ENCODE measurements around the gene CHST13.
A peak's percentile ranks its signal among the peaks of the same experiment; 100 is the strongest.
"Not testable (repeated sequence)": the region's sequence is repeated elsewhere in the genome, so short reads cannot be mapped to it uniquely, and the experiment has no call there.

Gene CHST13

DNA sequence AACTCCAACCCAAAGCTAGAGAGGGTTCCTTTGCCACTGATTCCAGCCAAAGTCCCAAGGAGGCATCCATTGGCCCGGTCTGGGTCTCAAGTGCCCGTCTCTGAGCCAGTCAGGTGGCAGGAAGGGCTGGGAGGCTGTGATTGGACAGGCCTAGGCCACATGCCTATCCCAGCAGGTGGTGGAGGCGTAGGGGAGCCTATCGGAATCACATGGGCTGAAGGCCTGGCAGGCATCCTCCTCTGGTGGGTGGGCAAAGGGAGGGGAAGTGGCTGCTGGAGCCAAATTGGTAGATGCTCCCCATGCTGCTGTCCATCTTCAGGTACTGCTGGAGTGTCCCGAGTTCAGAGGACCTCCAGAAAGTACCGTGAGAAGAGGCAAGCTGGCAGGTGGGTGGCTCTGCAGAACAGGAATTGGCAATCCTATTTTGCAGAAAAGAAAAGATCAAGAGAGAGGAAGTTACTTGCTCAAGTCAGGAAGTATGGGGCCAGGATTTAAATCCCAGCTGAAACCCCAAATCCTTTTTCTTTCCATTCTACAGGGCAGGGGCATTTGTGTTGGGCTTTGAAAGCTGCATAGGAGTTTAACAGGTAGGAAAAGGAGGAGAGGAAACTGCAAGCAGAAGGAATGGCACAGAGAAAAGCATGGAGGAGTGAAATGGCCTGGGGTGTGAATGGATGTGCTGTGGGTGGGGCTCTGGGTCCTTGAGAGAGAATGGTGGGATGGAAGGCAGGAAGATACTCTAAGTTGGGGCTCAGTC lies 3.7 kb downstream of the CHST13 start:
- TF ChIP-seq PAX5 (IDR thresholded peaks at IDR 0.05; ENCODE audit: insufficient read depth, low read length, severe bottlenecking) (no peak), SPI1 (IDR thresholded peaks at IDR 0.05; ENCODE audit: low read depth, low read length) (no peak)
- DNase-seq (ENCODE audit: insufficient read length, low spot score) (no peak), FAIRE-seq (no peak)

GRCh38 chr3:126528419-126528799 lies 4.5 kb downstream of the CHST13 start:
- TF ChIP-seq POU2F2 (IDR thresholded peaks at IDR 0.05; ENCODE audit: low read depth, low read length) (no peak), POLR2AphosphoS5 (IDR thresholded peaks at IDR 0.05; ENCODE audit: low read depth, low read length) (no peak), POLR2A (IDR thresholded peaks at IDR 0.05; ENCODE audit: low read depth, low read length) (no peak), PAX5 (IDR thresholded peaks at IDR 0.05; ENCODE audit: insufficient read depth, low read length, severe bottlenecking) (no peak), TAF1 (IDR thresholded peaks at IDR 0.05; ENCODE audit: low read depth, low read length) (no peak), SPI1 (IDR thresholded peaks at IDR 0.05; ENCODE audit: low read depth, low read length) (no peak)
- FAIRE-seq (no peak), DNase-seq (ENCODE audit: insufficient read length, low spot score) (no peak)

- TF ChIP-seq PAX5 (IDR thresholded peaks at IDR 0.05; ENCODE audit: insufficient read depth, low read length, severe bottlenecking): no peak
- no peak for TF ChIP-seq POLR2A (IDR thresholded peaks at IDR 0.05; ENCODE audit: low read depth, low read length)
- no peak for TF ChIP-seq POLR2AphosphoS5 (IDR thresholded peaks at IDR 0.05; ENCODE audit: low read depth, low read length)
- no peak for TF ChIP-seq SPI1 (IDR thresholded peaks at IDR 0.05; ENCODE audit: low read depth, low read length)
- no peak for TF ChIP-seq POU2F2 (IDR thresholded peaks at IDR 0.05; ENCODE audit: low read depth, low read length)
- TF ChIP-seq TAF1 (IDR thresholded peaks at IDR 0.05; ENCODE audit: low read depth, low read length): no peak
- no peak for FAIRE-seq
- no peak for DNase-seq (ENCODE audit: insufficient read length, low spot score)
Observed at GRCh38 chr3:126528800-126529541, 5.0 kb downstream of the CHST13 start.

GRCh38 chr3:126529585-126530170 lies 5.7 kb downstream of the CHST13 start:
- no peak for TF ChIP-seq SPI1 (IDR thresholded peaks at IDR 0.05; ENCODE audit: low read depth, low read length)
- no peak for TF ChIP-seq TAF1 (IDR thresholded peaks at IDR 0.05; ENCODE audit: low read depth, low read length)
- no peak for TF ChIP-seq POLR2AphosphoS5 (IDR thresholded peaks at IDR 0.05; ENCODE audit: low read depth, low read length)
- TF ChIP-seq POLR2A (IDR thresholded peaks at IDR 0.05; ENCODE audit: low read depth, low read length): no peak
- no peak for TF ChIP-seq PAX5 (IDR thresholded peaks at IDR 0.05; ENCODE audit: insufficient read depth, low read length, severe bottlenecking)
- no peak for TF ChIP-seq POU2F2 (IDR thresholded peaks at IDR 0.05; ENCODE audit: low read depth, low read length)
- FAIRE-seq (no peak), DNase-seq (ENCODE audit: insufficient read length, low spot score) (no peak)

- TF ChIP-seq POLR2AphosphoS5 (IDR thresholded peaks at IDR 0.05; ENCODE audit: low read depth, low read length) (no peak), SPI1 (IDR thresholded peaks at IDR 0.05; ENCODE audit: low read depth, low read length) (no peak), POU2F2 (IDR thresholded peaks at IDR 0.05; ENCODE audit: low read depth, low read length) (no peak)
- FAIRE-seq (peak; percentile 40), DNase-seq (ENCODE audit: insufficient read length, low spot score) (no peak)
Observed at GRCh38 chr3:126530171-126531050, 6.5 kb downstream of the CHST13 start.

GRCh38 chr3:126531051-126531330 lies 7.0 kb downstream of the CHST13 start:
- DNase-seq (ENCODE audit: insufficient read length, low spot score): no peak
- TF ChIP-seq POLR2AphosphoS5 (IDR thresholded peaks at IDR 0.05; ENCODE audit: low read depth, low read length) (no peak), SPI1 (IDR thresholded peaks at IDR 0.05; ENCODE audit: low read depth, low read length) (no peak), POU2F2 (IDR thresholded peaks at IDR 0.05; ENCODE audit: low read depth, low read length) (no peak), PAX5 (IDR thresholded peaks at IDR 0.05; ENCODE audit: insufficient read depth, low read length, severe bottlenecking) (no peak), POLR2A (IDR thresholded peaks at IDR 0.05; ENCODE audit: low read depth, low read length) (no peak), TAF1 (IDR thresholded peaks at IDR 0.05; ENCODE audit: low read depth, low read length) (no peak)
- no peak for FAIRE-seq

- FAIRE-seq (no peak), DNase-seq (ENCODE audit: insufficient read length, low spot score) (no peak)
- TF ChIP-seq POU2F2 (IDR thresholded peaks at IDR 0.05; ENCODE audit: low read depth, low read length) (no peak), PAX5 (IDR thresholded peaks at IDR 0.05; ENCODE audit: insufficient read depth, low read length, severe bottlenecking) (no peak), TAF1 (IDR thresholded peaks at IDR 0.05; ENCODE audit: low read depth, low read length) (no peak), SPI1 (IDR thresholded peaks at IDR 0.05; ENCODE audit: low read depth, low read length) (no peak), POLR2AphosphoS5 (IDR thresholded peaks at IDR 0.05; ENCODE audit: low read depth, low read length) (no peak), POLR2A (IDR thresholded peaks at IDR 0.05; ENCODE audit: low read depth, low read length) (no peak)
Observed at GRCh38 chr3:126533506-126533905, 9.6 kb downstream of the CHST13 start.

DNA sequence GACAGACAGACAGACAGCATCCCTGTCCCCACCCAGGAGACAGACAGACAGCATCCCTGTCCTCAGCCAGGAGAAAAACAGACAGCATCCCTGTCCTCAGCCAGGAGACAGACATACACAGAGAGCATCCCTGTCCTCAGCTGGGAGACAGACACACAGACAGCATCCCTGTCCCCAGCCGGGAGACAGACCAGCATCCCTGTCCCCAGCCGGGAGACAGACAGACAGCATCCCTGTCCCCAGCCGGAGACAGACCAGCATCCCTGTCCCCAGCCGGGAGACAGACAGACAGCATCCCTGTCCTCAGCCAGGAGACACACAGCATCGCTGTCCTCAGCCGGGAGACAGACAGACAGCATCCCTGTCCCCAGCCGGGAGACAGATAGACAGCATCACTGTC lies 10.8 kb downstream of the CHST13 start:
- DNase-seq (ENCODE audit: insufficient read length, low spot score): not testable (repeated sequence)
- FAIRE-seq: peak; percentile 52

- TF ChIP-seq TAF1 (IDR thresholded peaks at IDR 0.05; ENCODE audit: low read depth, low read length) (no peak), PAX5 (IDR thresholded peaks at IDR 0.05; ENCODE audit: insufficient read depth, low read length, severe bottlenecking) (no peak), SPI1 (IDR thresholded peaks at IDR 0.05; ENCODE audit: low read depth, low read length) (no peak), POU2F2 (IDR thresholded peaks at IDR 0.05; ENCODE audit: low read depth, low read length) (no peak), POLR2AphosphoS5 (IDR thresholded peaks at IDR 0.05; ENCODE audit: low read depth, low read length) (no peak), POLR2A (IDR thresholded peaks at IDR 0.05; ENCODE audit: low read depth, low read length) (no peak)
- DNase-seq (ENCODE audit: insufficient read length, low spot score) (no peak), FAIRE-seq (no peak)
Observed at GRCh38 chr3:126535636-126536035, 11.7 kb downstream of the CHST13 start.
